AG04449 (cell line): ENCODE data around the gene NDUFAF5.
A peak's percentile ranks its signal among the peaks of the same experiment; 100 is the strongest.
"Not testable (repeated sequence)": the region's sequence is repeated elsewhere in the genome, so short reads cannot be mapped to it uniquely, and the experiment has no call there.

Source experiments
- CTCF ChIA-PET: fragments of 350-600 bp; formaldehyde crosslinking; extraction: SDS; loops from one replicate; lab custom pipeline; 2021; ENCODE audit warnings: antibody characterized with exemption; lab: Yijun Ruan, JAX
- POLR2A ChIA-PET: fragments of 400-600, 350-600 bp; formaldehyde crosslinking; extraction: SDS; loops from one replicate; lab custom pipeline; 2020; ENCODE audit warnings: antibody characterized with exemption, inconsistent platforms; lab: Yijun Ruan, JAX
- DNase-seq: peaks from one replicate; pipeline ENCODE4 v3.0.0-alpha.2; 2010; ENCODE audit warnings: low read depth, low spot score
- H3K4me3 ChIP-seq: 2 replicates; pipeline ENCODE4 v1.5.1; 2011; ENCODE audit warnings: low read depth, mild to moderate bottlenecking, control low read depth, low read length
- CTCF ChIP-seq: IDR thresholded peaks from one replicate; pipeline ENCODE4 v1.5.1; 2011; ENCODE audit warnings: mild to moderate bottlenecking, moderate library complexity, low read length, control low read depth, inconsistent platforms; ENCODE audit not compliant: insufficient read depth; ENCODE audit errors: missing control alignments

The NDUFAF5 gene

GRCh38 chr20:13758884-13759283, 25.9 kb upstream of the NDUFAF5 start:
- ChIA-PET POLR2A (no interaction called here), CTCF (interaction anchor here (1.1 to 1.2 kb wide), 2 partner anchors 12 to 29 kb away, joined by 4 read pairs; no protein-coding TSS in a partner anchor)
- no peak overlapping the region for H3K4me3 ChIP-seq
- TF ChIP-seq CTCF = no peak
- DNase-seq = no peak

- DNase-seq, H3K4me3 ChIP-seq, POLR2A ChIA-PET, CTCF ChIA-PET: not testable (repeated sequence)
These were observed 24.3 kb upstream of the NDUFAF5 start for GRCh38 chr20:13760451-13760946.

DNA sequence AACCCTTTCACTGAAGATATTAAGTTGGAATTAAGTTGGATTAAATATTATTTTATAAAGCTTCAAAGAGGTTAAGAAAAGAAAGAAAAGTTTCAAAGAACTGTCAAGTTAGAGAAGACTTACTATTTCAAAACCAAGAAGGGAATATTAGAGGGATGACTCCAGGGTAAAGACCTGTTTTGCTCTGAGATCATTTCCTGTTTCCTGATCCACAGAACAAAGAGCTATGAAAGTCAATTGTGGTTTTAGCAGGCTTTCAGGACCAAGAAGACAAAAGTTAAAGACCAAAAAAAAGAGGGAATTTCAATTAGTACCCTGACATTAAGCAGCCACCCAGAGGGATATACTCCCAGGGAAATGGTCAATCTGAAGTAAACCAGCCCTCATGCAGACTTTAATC, 19.5 kb upstream of the NDUFAF5 start:
- H3K4me3 ChIP-seq = no peak overlapping the region
- ChIA-PET CTCF (interaction anchor here (0.9 to 1.2 kb wide), 4 partner anchors 10 to 646 kb away, joined by 3 to 4 read pairs (median 3); no protein-coding TSS in a partner anchor), POLR2A (no interaction called here)
- DNase-seq = no peak
- no peak for TF ChIP-seq CTCF

- ChIA-PET CTCF (interaction anchor here (1.0 to 1.2 kb wide), 3 partner anchors 9 to 647 kb away, joined by 3 to 4 read pairs (median 3); no protein-coding TSS in a partner anchor), POLR2A (no interaction called here)
- H3K4me3 ChIP-seq = no peak overlapping the region
- DNase-seq = no peak
- TF ChIP-seq CTCF = no peak
These were observed 18.9 kb upstream of the NDUFAF5 start for GRCh38 chr20:13765868-13766416.

DNA sequence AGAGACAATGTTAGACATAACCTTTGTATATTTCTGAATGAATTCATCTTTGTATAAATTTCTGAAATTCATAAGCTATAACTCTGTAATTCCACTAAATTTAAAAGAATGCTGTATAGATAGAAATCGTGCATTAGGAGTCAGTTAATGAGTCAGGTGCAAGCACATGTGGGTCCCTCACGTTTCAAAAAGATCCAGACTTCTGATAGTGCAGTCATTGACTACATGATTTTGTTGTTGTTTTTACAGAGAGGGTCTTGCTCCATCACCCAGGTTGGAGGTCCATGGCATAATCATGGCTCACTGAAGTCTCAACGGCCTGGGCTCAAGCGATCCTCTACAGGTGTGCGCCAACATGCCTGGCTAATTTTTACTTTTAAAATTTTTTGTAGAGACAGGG, 14.7 kb upstream of the NDUFAF5 start:
- H3K4me3 ChIP-seq = no peak overlapping the region
- POLR2A ChIA-PET = no interaction called here
- CTCF ChIA-PET = interaction anchor here (1.4 to 5.1 kb wide), 5 partner anchors 8 to 650 kb away, joined by 5 to 56 read pairs (median 29); no protein-coding TSS in a partner anchor
- DNase-seq = no peak
- TF ChIP-seq CTCF = no peak

DNA sequence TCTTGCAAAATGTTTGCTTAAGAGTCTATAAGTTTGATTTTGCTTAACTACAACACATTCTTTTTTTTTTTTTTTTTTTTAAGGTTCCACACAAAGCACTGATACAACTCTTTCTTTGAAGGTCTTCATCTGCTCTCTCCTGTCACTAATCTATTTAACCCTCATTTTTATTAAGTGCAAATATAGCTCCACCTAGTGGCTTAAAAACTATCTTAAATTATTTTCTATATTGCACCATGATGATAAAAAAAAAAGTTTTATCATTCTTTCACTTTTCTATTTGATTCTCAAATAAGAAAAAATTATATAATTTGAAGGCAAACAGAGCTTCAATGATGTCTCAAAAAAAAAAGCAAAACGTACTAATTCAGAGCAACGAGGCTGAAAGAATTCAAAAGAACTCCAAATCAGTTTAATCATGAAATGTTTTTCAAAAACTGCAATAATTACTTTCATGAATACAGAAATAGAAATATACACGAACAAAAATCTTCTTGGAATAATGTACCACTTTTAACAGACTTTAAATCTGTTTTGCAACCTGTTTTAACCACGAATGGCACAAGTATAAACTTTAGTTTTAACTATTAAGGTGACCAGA, 12.9 kb upstream of the NDUFAF5 start:
- CTCF ChIA-PET = interaction anchor here (0.6 to 5.1 kb wide), 38 partner anchors 8 to 803 kb away, joined by 3 to 56 read pairs (median 4); partner anchors contain the start of genes ESF1 and NDUFAF5
- peak; percentile 2 for TF ChIP-seq CTCF
- POLR2A ChIA-PET = interaction anchor here (1.4 kb wide), 1 partner anchor 13 kb away, joined by 4 read pairs; the partner anchor contains the start of gene ESF1
- DNase-seq = no peak
- H3K4me3 ChIP-seq = no peak overlapping the region
